Cardiac fibroblast (primary cell): Measurements from ENCODE around the gene PLCL2.

Experiments used
- DNase-seq, 2 donors: peaks; one replicate each; pipeline versions ENCODE4 v3.0.0 to v3.0.0-alpha.2; 2010; ENCODE audit warnings: low read depth in 2 of 2
- H3K4me3 ChIP-seq, 2 donors: replicated peaks in 1 of 2; 1 replicate in 1 of 2; 2 replicates in 1 of 2; pipeline ENCODE4 v1.5.1; 2011; ENCODE audit warnings: low read depth in 2 of 2, low read length in 2 of 2, mild to moderate bottlenecking in 2 of 2, moderate library complexity in 1 of 2
- TF ChIP-seq, protein P1 (sequence below): IDR thresholded peaks from one replicate; pipeline ENCODE4 v1.5.1; 2011; ENCODE audit warnings: low read depth, mild to moderate bottlenecking, low read length, inconsistent platforms

PLCL2 gene

DNA sequence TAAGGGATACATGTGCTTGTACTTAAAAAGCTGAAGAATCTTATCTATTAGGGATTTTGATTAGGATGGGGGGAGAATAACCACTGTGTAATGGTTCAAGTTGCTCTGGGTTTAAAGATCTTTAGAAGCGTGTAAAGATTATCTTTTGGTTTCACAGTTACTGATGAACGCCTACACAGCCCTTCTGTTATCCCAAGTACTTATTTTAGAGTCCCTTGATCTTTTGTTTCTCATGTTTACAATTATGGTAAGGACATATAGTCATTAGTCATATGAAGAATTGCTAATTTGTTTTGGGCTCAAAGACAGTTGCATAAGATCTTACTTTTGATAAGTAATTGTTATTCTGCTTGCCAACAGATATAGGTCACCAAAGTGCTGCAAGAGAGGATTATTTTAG is 160.1 kb downstream of the PLCL2 start:
- no peak overlapping the region for H3K4me3 ChIP-seq
- DNase-seq, result no peak
- TF ChIP-seq, protein P1, sequence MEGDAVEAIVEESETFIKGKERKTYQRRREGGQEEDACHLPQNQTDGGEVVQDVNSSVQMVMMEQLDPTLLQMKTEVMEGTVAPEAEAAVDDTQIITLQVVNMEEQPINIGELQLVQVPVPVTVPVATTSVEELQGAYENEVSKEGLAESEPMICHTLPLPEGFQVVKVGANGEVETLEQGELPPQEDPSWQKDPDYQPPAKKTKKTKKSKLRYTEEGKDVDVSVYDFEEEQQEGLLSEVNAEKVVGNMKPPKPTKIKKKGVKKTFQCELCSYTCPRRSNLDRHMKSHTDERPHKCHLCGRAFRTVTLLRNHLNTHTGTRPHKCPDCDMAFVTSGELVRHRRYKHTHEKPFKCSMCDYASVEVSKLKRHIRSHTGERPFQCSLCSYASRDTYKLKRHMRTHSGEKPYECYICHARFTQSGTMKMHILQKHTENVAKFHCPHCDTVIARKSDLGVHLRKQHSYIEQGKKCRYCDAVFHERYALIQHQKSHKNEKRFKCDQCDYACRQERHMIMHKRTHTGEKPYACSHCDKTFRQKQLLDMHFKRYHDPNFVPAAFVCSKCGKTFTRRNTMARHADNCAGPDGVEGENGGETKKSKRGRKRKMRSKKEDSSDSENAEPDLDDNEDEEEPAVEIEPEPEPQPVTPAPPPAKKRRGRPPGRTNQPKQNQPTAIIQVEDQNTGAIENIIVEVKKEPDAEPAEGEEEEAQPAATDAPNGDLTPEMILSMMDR, result no peak

DNA sequence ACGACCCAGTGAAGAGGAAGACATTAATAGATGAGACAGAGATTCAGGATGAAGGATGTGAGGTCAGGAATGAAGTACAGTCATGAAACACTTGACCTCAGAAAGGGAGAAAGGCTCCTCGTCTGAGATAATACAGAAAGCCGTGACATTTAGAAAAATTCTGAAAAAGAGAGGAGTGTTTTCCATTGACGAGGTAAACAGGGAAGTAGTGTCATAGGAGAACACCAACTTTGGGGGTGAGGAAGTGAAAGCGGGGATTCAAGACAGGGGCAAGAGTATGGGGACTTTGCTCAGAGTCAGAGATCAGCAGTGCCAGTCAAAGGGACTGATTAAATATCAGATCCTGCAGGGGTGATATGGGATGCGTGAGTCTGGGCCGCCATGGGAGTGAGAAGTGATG is 160.9 kb downstream of the PLCL2 start:
- TF ChIP-seq, protein P1, result no peak
- H3K4me3 ChIP-seq, result no peak overlapping the region
- no peak for DNase-seq

DNA sequence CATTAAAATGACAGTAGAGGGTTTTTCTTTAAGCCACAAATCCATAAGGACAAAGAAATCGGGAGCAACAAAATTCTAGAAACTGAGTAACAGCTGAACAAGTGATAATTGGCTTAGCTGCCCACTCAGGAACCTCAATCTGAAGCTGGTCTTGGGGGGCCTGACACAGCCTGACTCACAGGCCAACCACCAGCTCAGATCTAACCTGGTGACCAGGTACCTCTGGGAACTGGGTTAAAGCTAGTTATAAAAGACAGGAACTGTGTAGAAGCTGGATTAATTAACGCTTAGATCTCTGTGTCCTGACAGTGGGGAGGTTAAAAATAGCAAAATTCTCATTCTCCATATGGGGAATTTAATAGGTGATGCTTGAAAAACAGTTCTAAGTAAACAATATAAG is 161.9 kb downstream of the PLCL2 start:
- TF ChIP-seq, protein P1, result no peak

DNA sequence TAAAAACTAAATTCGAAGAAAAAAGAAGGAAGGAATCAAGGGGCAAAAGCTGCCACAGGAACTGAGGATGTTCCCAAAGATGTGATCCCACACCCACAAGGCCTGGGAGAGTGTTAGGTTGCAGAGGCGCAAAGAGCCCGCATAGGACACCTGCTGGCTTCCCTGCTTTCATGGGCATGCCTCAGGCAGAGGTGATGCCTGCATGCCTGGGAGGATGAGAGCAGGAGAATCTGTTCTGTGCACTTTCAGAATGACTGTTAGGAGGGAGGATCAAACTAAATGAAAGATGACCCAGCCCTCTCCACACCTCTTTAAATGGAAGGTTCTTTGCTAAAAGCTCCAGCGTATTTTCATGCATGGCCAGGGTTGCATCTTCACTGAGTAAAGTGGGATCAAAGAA is 162.4 kb downstream of the PLCL2 start:
- TF ChIP-seq, protein P1, result no peak
- no peak for DNase-seq
- no peak overlapping the region for H3K4me3 ChIP-seq

More for the DNA sequence above, 161.9 kb downstream of the PLCL2 start:
- no peak overlapping the region for H3K4me3 ChIP-seq
- DNase-seq, result no peak

DNA sequence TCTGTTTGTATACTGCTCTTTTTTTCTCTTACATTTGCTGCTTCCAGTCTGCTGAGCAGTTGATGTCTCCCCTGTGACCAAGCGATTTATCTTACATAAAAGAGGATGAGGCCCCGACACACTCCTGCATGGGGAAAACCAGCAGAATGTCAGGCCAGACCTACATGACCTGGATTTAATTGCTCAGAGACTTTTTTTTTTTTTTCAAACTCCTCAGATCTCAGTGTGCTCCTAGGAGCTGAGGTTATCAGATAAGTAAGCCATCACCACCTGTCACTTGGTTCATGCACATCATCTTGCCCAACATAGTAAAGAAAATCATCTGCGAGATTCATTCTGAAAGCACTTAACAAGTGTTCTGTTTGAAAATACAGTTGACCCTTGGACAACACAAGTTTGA is 163.1 kb downstream of the PLCL2 start:
- no peak overlapping the region for H3K4me3 ChIP-seq
- TF ChIP-seq, protein P1, result no peak
- DNase-seq, result no peak

DNA sequence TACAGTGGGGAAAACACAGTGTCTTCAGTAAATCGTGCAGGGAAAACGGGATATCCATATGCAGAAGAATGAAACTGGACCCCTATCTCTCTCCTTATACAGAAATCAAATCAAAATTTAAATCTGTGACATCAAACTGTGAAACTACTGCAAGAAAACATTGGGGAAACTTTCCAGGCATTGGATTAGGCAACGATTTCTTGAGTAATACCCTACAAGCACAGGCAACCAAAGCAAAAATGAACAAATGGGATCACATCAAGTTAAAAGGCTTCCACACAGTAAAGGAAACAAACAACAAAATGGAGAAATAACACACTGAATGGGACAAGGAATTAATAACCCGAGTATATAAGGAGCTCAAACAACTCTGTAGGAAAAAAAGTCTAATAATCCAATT is 165.3 kb downstream of the PLCL2 start:
- H3K4me3 ChIP-seq, result no peak overlapping the region
- no peak for DNase-seq
- TF ChIP-seq, protein P1, result no peak

DNA sequence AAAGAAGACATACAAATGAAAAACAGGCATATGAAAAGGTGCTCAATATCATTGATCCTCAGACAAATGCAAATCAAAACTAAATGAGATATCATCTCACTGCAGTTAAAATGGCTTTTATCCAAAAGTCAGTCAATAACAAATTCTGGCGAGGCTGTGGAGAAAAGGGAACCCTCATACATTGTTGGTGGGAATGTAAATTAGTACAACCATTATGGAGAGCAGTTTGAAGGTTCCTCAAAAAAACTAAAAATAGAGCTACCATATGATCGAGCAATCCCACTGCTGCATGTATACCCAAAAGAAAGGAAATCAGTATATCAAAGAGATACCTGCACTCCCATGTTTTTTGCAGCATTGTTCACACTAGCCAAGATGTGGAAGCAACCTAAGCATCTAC is 165.8 kb downstream of the PLCL2 start:
- DNase-seq, result no peak
- H3K4me3 ChIP-seq, result no peak overlapping the region
- TF ChIP-seq, protein P1, result no peak
